ENCODE results near the gene OSBPL10.
"Not testable (repeated sequence)": the region's sequence is repeated elsewhere in the genome, so short reads cannot be mapped to it uniquely, and the experiment has no call there.

Gene OSBPL10

DNA sequence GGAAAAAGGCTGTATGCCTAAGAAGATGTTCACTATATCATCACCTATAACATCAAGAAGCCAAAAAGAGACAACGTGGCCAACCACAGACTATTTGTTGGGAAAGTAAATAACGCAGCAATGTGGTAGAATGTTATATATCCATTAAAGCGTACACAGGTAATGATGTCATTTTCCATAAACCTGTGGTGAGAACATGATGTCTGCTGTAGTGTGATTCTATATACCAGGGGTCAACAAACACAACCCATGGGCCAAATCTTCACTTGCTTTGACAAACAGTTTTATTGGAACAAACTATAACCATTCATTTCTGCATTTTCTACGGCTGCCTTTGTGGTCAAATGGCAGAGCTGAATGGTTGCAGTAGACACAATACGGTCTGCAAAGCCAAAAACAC, 287.7 kb downstream of the OSBPL10 start:
- DNase-seq: no peak

DNA sequence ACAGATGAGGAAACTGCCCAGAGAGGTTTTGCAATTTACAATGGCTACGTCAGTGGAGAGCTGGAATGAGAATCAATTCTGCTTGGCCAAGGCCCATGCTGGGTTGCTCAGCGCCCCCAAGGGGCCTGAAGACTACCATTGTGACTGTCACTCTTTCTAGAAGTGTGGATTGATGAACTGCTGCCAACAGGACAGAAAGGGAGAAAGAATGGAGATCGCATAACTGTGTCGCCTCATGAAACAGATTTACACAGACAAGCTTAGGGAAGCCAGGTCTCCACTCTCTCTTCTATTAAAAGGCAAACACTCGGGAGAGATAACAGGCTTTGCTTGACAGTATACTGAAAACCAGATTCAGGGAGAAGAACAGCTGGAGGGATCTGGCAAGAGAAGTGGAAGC, 288.3 kb downstream of the OSBPL10 start:
- DNase-seq: no peak

DNA sequence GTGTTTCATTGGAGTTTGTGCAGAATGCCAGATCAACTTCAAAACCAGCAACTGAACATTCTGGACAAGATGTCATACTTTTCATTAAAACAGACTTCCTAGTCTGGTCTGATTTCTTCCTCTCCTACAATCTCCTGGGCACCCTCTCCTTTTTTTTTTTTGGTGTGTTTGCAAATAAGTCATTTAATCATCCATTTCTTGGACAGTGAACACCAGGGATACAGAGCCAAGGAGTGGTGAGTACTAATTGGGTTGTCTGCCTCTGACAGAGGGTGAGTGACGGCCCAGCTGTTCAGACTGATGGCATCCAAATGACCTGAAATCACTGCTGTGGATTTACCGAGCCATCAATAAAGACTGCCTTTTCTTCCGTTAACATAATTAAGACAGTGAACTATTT, 290.3 kb downstream of the OSBPL10 start:
- no peak for DNase-seq

DNA sequence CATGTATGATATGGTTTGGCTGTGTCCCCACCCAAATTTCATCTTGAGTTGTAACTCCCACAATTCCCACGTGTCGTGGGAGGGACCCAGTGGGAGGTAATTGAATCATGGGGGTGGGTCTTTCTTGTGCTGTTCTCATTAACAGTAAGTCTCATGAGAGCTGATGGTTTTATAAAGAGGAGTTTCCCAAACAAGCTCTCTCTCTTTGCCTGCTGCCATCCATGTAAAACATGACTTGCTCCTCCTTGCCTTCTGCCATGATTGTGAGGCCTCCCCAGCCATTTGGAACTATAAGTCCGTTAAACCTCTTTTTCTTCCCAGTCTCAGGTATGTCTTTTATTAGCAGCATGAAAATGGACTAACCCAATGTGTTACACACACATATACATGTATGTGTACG, 291.5 kb downstream of the OSBPL10 start:
- not testable (repeated sequence) for DNase-seq

DNA sequence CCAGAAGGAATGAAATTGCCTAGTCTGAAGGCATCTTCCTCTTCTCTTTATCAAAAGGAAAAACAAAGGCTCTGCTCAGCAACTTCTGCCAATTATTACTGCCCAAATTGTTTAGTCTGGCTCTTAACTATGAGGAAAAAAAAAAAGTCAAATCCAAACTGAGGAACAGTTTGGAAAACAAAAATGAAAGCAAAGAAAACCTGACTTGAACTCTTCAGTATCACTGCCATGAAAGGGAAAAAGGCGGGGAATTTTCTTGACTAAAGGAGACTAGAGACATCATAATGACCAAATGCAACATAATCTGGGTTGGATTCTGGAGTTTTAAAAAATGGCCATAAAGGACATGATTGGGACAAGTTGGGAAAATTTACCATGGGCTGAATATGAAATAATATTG, 292.1 kb downstream of the OSBPL10 start:
- DNase-seq: no peak

DNA sequence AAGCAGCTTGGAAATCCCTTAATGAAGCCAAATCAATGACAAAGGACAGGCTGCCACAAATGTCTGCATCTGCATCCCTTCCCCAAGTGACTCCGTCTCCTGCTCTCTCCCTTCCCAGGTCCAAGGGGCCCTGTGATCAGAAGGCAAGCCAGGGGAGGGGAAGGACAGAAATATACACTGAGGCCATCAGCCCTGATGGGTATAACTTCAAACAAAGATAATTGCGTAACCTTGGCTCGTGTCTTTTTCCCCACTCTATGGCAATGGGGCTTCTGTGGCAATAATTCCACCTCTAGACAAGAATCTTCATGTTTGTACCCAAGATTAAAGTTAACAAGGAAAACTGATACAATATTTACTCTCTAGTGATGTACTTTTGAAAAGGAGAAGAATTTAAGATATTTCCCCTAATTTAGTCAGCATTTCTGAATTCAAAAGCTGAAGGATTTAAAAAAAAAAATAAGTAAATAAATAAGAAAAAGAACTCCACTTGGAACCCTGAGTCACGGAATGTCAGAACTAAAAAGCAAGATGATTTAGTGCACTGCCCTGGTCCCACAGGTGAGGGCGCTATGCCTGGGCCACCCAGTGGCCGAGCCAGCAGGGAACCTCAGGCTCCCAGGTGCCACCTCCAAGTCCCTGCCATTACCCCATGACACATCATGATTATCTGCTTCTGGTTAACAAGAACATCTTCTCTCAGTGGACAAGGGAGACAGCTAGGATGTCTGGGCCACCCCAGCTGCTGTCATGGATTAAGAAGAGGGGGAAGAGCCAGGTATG, 293.9 kb downstream of the OSBPL10 start:
- no peak for DNase-seq

DNA sequence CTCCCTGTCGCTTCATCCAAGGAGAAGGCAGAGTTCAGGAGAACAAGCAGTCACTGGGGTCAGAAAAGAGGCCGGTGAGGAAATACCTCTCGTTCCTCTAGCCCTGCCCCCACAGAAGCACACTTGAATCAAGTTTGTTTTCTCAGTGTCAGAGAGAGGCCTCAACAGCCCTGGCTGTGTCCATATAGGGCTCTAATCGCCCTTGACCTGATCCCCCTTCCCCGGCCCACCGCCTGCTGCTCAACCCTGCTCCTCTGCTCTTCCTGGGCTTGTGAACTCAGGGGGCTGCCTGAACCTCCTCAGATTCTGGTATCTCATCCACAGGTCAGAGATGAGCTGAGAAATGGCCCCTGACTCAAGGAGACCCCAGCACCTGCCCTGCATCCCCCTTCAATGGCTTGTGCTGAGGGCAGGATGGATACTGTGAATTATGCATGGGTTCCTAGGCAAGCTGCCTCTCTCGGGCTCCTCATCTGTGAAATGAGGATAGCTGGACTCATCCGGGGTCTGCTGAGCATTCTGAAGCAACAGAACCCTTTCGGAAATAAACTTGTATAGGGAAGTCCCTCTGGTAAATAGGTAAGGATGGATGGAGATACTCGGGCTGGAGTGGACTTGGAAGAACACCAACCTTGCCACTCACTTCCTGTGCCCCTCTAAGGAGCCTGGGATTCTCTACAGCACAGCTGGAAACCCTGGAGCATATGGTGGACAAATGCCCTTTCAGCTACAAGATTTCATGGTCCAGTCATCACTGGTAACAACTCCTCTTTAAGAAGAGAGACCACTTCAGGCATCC, 300.8 kb downstream of the OSBPL10 start:
- no peak for DNase-seq

- no peak for DNase-seq
These were observed 304.5 kb downstream of the OSBPL10 start for GRCh38 chr3:31676556-31676955.

DNA sequence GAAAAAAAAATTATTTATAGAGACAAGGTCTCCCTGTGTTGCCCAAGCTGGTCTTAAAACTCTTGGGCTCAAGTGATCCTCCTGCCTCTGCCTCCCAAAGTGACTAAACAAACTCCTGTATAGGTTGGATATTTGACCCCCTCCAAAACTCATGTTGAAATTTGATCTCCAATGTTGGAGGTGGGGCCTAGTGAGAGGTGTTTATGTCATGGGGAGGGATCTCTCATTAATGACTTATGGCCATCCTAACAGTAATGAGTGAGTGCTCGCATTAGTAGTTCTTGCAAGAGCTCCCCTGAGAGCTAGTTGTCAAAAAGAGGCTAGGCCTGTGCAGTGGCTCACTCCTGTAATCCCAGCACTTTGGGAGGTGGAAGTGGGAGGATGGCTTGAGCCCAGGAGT, 307.1 kb downstream of the OSBPL10 start:
- DNase-seq: no peak

DNA sequence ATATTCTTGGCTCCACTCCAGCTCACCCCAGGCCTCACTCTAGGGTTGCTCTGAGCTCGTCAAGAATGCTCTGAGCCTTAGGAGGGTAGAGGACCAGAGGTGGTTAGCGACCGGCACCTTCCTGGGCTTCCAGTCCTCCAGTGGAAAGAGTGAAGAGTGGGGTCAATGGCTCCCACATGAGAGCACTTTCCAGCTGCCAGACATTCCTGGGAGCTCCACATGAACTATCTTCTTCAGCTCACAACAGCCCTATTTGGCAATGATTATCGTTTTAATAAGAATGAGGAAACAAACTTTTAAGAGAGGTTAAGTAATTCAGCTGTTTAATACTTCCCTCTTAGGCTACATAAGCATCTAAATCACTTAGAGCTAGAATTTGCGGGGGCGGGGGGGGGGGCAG, 309.1 kb downstream of the OSBPL10 start:
- DNase-seq: no peak

GRCh38 chr3:31671451-31671850, 309.6 kb downstream of the OSBPL10 start:
- no peak for DNase-seq

- DNase-seq: no peak
These were observed 310.3 kb downstream of the OSBPL10 start for GRCh38 chr3:31670722-31671121.

DNA sequence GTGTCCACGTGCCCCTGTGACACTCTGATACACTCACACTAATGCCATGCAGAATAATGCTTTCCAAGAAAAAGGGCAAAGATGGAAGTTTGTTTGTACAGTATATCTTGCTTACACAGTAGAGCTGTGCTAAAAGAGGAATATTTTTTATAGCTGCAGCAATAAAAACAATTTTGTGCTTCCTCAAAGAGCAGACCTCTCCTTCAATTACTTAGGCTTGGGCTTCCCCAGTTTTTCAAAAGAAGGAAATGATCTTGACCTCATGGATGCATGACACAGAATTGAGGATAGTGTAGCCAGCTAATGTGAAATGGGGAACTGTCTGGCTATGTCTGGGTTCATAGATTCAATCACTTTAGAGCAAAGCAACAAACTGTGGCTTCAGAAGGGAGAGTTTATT, 310.9 kb downstream of the OSBPL10 start:
- no peak for DNase-seq

DNA sequence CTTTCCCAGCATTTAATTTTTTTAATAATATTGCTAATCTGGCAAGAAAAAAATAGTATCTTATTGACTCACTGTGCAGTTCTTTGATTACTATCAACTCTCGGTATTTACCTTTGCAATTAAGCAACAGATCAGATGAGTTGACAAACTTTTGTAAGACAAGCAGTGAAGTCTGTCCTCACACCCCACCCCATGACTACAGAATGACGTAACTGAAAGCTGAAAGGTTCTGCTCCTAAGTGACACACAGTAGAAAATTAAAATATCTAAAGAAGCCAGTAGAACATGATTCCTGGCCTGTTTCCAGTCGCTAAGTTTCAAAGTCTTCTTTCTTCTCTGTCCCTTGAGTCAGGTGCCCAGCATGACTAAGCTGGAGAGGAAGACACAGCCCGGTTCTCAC, 312.8 kb downstream of the OSBPL10 start:
- no peak for DNase-seq

DNA sequence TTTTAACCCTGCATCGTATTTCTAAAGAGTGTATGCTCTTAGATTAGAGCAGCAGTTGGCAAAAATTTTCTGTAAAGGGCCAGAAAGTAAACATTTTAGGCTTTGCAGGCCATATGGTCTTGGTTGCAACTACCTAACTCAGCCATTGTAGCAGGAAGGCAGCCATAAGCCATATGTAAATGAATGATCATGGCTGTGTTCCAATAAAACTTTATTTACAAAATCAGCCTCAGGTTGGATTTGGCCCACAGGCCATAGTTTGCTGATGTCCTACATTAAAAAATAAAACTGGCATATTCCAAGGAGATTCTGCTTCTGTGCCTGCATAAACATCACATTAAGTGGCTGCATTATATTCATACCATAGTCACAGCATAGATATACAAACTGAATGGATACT, 313.5 kb downstream of the OSBPL10 start:
- DNase-seq: no peak

DNA sequence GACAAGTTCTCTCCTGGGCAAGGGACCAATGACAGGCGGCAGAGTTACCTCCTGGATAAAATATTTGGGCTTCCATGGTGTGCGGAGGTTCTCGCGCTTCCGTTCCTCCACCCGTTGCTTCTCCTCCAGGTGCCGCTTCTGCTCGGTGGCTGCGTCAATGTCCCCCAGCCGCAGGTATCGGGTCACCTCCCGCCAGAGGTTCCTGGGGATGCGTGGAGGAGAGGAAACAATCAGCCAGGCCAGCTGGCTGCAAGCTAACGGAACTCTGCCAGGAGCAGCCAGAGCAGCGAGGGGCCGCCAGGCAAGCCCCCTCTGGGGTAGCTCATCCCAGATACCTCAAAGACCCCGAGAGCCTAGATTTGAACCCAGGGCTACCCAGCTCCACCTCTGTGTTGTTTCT, 317.0 kb downstream of the OSBPL10 start:
- DNase-seq: no peak

GRCh38 chr3:31661993-31662670, 318.9 kb downstream of the OSBPL10 start:
- no peak for DNase-seq

DNA sequence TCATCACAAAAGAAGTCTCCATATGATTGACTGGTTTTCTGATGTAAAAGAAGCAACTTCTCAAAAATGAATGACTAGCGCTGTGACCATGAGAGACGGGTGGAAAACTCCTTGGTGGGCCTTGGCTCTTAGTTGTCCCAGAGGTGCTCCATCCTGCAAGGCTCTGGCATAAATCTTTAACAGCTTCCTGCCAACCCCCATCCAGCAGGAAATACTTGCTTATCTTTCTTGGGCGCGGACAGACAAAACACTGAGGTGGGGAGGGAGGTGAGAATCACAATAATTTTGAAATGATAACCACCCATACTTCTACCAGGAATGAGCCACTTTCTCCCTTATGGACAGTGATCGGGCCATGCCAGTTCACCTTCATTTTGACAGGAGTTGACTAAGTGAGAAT, 319.8 kb downstream of the OSBPL10 start:
- DNase-seq: no peak

DNA sequence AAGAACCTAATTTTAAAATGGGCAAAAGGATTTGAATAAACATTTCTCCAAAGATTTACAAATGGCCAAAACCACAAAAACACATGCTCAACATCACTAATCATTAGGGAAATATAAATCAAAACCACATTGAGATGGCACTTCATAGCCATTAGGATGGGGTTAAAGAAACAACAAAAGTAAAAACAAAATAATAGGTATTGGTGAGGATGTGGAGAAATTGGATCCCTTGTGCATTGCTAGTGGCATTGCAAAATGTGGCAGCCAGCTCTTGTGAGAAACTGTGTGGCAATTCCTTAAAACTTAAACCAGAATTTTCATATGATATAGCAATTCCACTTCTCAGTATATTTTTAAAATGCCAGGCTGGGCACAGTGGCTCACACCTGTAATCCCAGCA, 321.8 kb downstream of the OSBPL10 start:
- no peak for DNase-seq

DNA sequence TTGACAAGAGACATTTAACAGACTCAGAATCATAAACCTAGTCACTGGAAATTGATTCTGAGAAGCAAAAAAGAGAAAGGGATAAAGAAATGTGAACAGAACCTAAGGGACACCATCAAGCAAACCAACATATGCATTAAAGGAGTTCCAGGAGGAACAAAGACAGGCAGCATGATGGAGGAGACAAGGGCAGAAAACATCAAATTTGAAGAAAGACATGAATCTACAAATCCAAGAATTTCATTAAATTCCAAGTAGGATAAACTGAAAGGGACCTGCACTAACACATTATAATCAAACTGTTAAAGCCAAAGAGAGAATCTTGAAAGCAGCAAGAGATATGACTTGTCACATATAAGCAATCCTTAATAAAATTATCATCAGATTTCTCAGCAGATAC, 326.1 kb downstream of the OSBPL10 start:
- no peak for DNase-seq

DNA sequence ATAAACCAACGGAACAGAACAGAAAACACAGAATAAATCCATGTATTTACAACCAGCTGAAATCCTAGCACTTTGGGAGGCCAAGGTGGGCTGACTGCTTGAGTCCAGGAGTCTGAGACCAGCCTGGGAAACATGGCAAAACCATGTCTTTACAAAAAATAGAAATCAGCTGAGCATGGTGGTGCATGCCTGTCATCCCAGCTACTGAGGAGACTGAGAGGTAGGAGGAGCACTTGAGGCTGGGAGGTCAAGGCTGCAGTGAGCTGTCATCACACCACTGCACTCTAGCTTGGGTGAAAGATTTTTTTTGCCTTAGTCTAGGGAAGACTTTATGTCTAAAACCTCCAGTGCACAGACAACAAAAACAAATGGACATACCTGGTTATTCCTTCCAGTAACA, 327.6 kb downstream of the OSBPL10 start:
- no peak for DNase-seq

DNA sequence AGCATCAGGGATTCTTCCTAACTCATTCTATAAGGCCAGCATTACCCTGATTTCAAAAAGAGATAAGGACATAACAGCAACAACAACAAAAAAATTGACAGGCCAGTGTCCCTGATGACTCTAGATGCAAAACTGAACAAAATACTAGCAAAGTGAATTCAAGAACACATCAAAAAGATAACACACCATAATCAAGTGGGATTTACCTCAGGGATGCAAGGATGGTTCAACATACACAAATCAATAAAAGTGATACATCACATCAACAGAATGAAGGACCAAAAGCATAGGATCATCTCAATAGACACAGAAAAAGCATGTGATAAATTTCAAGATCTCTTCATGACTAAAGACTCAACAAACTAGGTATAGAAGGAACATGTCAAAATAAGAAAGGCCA, 328.8 kb downstream of the OSBPL10 start:
- DNase-seq: no peak

DNA sequence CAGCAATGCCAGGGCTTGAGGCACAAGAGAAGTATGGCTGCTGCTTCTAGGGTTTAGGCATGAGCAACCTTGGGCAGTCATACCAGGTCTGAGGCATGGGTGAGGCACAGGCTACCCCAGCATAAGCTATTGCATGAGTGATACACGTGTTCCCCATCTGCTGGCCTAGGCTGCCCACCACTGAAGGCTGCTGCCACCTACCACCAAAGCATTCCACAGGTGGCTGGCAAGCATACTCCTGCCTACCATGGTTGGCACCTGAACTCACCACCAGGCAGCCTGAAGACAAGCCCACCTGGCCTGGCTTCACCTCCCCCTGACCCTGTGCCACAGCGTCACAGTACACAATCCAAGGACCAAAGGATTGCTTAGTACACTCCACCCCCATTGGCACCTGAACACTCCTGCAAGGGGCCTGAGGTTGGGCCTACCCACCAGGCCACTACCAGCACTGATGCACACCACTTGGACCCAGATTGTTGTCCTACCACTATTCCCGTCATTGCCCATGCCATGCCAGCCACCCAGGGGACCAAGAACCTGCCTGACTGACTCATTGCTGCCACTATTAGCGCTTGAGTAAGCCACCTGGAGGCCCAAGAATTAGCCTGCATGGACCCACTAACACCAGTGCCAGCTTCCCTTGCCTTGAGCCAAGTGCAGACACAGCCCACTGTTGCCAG, 332.6 kb downstream of the OSBPL10 start:
- DNase-seq: no peak

Measured in NCI-H748 treated with DMSO at 0.1 percent for 48 hours (cell line).